CD4-positive, alpha-beta T cell treated with Interleukin-6 at 100 ng/mL for 8 hours (primary cell): ENCODE data around the gene PLS1.

Source experiments
- DNase-seq: peaks from one replicate; pipeline ENCODE4 v3.0.0-alpha.2; 2020; ENCODE audit warnings: mixed read lengths, low spot score

Gene PLS1

GRCh38 chr3:142638291-142638690, 42.1 kb downstream of the PLS1 start:
- no peak for DNase-seq

GRCh38 chr3:142641504-142641903, 45.3 kb downstream of the PLS1 start:
- DNase-seq = no peak

- no peak for DNase-seq
Observed at GRCh38 chr3:142642956-142643355, 46.8 kb downstream of the PLS1 start.

- DNase-seq = no peak
Observed at GRCh38 chr3:142644502-142644901, 48.3 kb downstream of the PLS1 start.

DNA sequence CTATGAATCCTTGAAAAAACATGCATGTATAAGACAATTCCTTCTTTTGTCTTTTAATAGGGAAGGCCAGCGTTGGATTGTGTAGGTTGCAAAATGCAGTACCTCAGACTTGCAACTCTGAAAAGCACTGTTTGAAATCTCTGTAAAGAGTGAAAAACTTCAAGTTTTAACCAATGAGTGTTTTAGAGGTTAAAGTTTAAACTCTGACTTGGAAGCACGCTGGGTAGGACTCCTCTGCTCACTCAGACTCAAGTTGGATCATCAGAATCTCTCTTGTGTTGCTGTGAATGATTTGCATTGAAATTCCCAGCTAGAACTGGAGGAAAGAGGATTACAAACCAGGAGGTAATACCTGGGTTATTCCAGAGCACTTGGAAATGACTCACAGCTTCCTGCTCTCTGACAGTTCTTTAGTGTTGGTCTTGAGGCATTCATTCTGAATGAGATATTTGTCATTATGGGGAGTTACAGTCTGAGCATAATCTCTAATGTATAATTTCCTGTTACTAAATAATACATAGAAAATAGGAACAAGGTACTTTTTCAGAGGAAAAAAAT, 49.1 kb downstream of the PLS1 start:
- DNase-seq = no peak

DNA sequence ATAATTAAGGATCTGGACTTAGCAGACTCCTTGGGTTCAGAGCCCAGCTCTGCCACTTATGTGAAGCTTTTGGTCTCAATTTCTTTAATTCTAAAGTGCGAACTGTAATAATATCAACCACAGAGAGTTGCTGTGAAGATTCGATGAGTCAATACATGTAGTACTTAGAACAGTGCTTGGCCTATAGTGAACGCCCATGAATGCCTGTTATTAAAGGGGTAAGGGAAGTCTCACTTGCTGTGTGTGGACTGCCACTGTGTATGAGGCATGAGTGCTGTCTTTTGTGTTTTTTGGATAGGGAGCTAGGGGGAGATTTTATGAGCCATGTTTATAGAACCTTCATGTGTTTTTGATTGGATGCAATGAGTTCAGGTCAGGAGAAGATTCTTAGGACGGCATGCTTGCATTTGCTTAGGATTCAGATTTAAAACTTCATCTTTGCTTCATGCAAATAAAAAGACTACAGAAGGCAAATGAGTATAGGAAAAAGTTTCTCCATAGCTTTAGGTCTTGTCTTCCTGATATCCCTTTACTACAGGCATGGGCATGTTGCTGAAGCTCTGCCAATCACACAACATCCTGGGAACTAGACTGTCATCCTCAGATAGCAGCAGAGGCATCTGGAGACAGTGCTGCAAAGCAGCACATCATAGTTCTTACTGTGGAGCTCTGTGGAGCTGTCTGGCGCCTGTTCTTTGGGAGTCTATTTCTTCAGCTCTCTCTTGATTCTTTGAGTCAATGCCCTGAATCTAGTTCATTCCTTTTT, 50.0 kb downstream of the PLS1 start:
- DNase-seq = no peak

DNA sequence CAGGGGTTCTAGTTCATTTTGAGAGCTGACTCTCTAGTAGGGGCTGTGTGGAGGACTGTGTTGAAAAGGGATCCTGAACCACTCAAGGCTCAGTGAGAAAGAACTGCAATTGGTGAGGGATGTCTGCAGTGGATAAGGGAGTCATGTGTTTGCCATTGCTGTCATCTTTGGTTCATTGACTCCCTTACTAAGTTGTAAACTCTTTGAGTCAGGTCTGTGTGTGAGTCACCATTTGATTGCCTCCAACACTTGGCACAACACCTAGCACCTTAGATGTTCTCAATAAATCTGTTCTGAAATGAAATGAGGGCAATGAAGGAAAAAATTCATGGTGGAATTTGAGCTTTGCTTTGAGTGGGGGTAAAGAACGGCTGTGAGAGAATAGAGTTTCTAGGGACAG, 51.7 kb downstream of the PLS1 start:
- DNase-seq = no peak

GRCh38 chr3:142648950-142649349, 52.8 kb downstream of the PLS1 start:
- no peak for DNase-seq

- no peak for DNase-seq
Observed at GRCh38 chr3:142650001-142650693, 54.0 kb downstream of the PLS1 start.

- no peak for DNase-seq
Observed at GRCh38 chr3:142651711-142652110, 55.5 kb downstream of the PLS1 start.

GRCh38 chr3:142652826-142653292, 56.7 kb downstream of the PLS1 start:
- DNase-seq = no peak

DNA sequence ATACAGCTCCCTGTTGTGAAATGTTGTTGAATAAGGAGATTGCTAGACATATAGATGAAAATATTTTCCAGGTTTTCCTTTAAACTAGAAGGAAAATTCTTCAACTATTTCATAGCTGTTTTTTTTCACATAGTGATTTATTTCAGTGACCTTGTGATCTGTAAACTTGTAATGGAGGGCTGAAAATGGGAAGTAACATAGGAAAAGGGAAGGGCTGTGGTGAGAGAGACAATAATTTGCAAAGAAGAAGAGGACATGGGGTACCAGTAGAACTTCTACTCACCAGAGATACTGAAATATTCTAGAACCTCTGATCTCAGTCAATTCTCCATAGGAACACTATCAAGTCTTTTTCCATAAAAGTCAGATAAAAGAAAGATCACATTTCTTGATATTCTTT, 60.4 kb downstream of the PLS1 start:
- DNase-seq = no peak

DNA sequence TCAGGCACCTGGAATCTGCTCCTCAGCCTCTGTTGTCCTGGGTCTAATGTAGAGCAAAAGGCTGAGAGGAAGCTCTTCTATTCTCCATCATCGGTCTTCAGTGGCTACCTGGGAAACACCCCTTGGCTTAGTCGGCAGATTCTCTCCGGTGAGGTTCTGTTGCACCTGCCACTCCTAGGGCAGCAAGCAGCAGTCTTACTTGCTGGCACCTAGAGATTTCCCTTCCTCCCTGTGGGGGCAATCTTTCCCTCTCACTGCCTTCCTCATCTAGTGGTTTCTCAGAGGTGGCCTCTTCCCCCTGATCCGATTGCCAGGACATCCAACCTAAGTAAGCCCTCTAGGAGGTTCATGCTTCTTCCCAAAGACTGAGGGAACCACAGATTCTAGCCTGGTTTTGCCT, 60.8 kb downstream of the PLS1 start:
- DNase-seq = no peak

DNA sequence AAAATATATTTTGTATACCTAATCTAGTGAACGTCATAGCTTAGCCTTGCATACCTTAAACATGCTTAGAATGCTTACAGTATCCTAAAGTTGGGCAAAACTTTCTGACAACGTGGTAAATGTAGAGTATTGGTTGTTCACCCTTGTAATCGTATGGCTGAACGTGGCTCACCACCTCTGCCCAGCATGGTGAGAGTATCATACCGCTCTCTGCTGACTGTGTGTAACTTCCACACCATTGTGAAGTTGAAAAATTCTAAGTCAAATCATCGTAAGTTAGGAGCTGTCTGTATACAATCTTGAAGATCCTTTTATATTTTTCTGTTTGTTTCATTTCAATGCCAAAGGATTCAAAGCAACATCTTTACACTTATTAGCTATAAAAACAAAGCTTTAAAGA, 64.2 kb downstream of the PLS1 start:
- no peak for DNase-seq

GRCh38 chr3:142660893-142661292, 64.7 kb downstream of the PLS1 start:
- no peak for DNase-seq

GRCh38 chr3:142663865-142664264, 67.7 kb downstream of the PLS1 start:
- DNase-seq = no peak

DNA sequence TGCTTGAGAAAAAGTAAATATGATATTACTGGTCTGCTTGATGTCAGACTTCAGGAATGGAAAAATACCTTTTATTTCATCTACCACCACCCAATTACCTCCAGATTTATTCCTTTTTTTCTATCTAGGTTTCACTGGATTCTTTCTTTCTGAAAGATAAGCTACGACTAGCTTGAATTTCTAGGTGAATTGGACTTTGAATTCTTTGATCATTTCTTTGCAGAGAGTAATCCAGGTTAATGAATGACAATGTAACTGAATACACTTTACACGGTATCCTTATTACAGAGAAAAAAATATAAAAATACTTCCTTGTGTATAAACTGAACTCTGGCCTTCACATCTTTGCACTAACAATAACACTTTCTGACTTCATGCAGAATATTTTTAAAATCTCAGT, 68.1 kb downstream of the PLS1 start:
- no peak for DNase-seq

- DNase-seq = no peak
Observed at GRCh38 chr3:142664819-142665218, 68.6 kb downstream of the PLS1 start.

- DNase-seq = no peak
Observed at GRCh38 chr3:142670120-142670519, 73.9 kb downstream of the PLS1 start.

- DNase-seq = no peak
Observed at GRCh38 chr3:142676151-142676550, 80.0 kb downstream of the PLS1 start.

GRCh38 chr3:142680710-142681109, 84.5 kb downstream of the PLS1 start:
- DNase-seq = no peak

- DNase-seq = no peak
Observed at GRCh38 chr3:142690613-142691012, 94.4 kb downstream of the PLS1 start.

DNA sequence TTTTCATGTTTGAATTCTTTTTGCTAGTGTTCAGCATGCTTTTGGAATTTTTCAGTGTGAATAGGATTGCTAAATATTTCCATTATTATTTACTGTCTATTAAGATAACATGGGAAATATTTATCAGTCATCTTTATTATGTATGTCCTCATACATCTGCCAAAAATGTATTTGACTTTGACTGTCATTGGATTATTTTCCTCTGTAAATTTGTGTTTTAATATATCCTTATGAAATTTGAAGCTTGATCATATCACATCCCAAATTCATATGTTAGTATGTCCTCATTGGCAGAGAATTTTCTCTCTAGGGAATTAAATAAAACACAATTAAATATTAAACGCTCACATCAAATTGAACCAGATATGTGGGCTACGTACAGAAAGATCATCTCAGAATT, 95.3 kb downstream of the PLS1 start:
- DNase-seq = no peak
